HepG2 (cell line): Measurements from ENCODE around the gene AADACL4. TPM values are rescaled to one million over a fixed set of nuclear protein-coding genes. Genes with fewer than 3 reads are reported as not detected.

Experiments
- FIP1L1 ChIP-seq: fragments of 200-400 bp; formaldehyde crosslinking; IDR thresholded peaks from 2 replicates; pipeline ENCODE4 v1.6.1; 2018; ENCODE audit warnings: low read depth, mild to moderate bottlenecking, low read length, moderate library complexity, borderline replicate concordance; ENCODE audit not compliant: insufficient read depth
- FOSL2 ChIP-seq: sonication (generic); formaldehyde crosslinking; IDR thresholded peaks from 2 replicates; pipeline ENCODE4 v1.4.0; 2020; ENCODE audit warnings: missing genetic modification reagents
- GLI4 ChIP-seq: sonication (generic); formaldehyde crosslinking; IDR thresholded peaks from 2 replicates; pipeline ENCODE4 v1.5.1; 2020; ENCODE audit warnings: missing genetic modification reagents, mild to moderate bottlenecking, moderate library complexity, borderline replicate concordance
- HOXA5 ChIP-seq: sonication (generic); formaldehyde crosslinking; IDR thresholded peaks from 2 replicates; pipeline ENCODE4 v1.4.0; 2020; ENCODE audit warnings: missing genetic modification reagents
- HOXD1 ChIP-seq: sonication (generic); formaldehyde crosslinking; IDR thresholded peaks from 2 replicates; pipeline ENCODE4 v1.5.0; 2020; ENCODE audit warnings: missing genetic modification reagents
- JDP2 ChIP-seq: sonication (generic); formaldehyde crosslinking; IDR thresholded peaks from 2 replicates; pipeline ENCODE4 v1.8.1; 2022; ENCODE audit warnings: missing genetic modification reagents, borderline replicate concordance
- MAZ ChIP-seq, 2 experiments: sonication (generic) in 1 of 2; formaldehyde crosslinking in 1 of 2; IDR thresholded peaks; 2 replicates each; pipeline versions ENCODE4 v1.5.0 to v1.6.1; 2012 to 2020; ENCODE audit warnings: low read depth in 2 of 2, mild to moderate bottlenecking in 2 of 2, borderline replicate concordance in 1 of 2, improper control_type of control experiment in 1 of 2, low read length in 1 of 2, missing genetic modification reagents in 1 of 2, moderate library complexity in 1 of 2
- RCOR2 ChIP-seq: IDR thresholded peaks from 2 replicates; pipeline ENCODE4 v1.6.1; 2016; ENCODE audit warnings: missing biosample characterization, missing genetic modification reagents
- RNF2 ChIP-seq: fragments of 450-650 bp; conservative IDR thresholded peaks from 2 replicates; pipeline ENCODE4 v1.6.1; 2016; ENCODE audit warnings: low read depth
- RXRA ChIP-seq: sonication (generic); formaldehyde crosslinking; IDR thresholded peaks from 2 replicates; pipeline ENCODE4 v1.5.1; 2020; ENCODE audit warnings: missing genetic modification reagents
- SALL1 ChIP-seq: sonication (generic); formaldehyde crosslinking; IDR thresholded peaks from 2 replicates; pipeline ENCODE4 v1.8.0; 2022; ENCODE audit warnings: mild to moderate bottlenecking, missing genetic modification reagents
- SCMH1 ChIP-seq: sonication (generic); formaldehyde crosslinking; IDR thresholded peaks from 2 replicates; pipeline ENCODE4 v1.9.0; 2021; ENCODE audit warnings: missing genetic modification reagents, mild to moderate bottlenecking, borderline replicate concordance
- SIX1 ChIP-seq: sonication (generic); formaldehyde crosslinking; IDR thresholded peaks from 2 replicates; pipeline ENCODE4 v1.4.0; 2020; ENCODE audit warnings: missing genetic modification reagents, borderline replicate concordance
- U2AF2 ChIP-seq: fragments of 200-400 bp; formaldehyde crosslinking; IDR thresholded peaks from 2 replicates; pipeline ENCODE4 v1.6.1; 2017; ENCODE audit warnings: low read depth, mild to moderate bottlenecking, low read length
- ZNF143 ChIP-seq: sonication (generic); formaldehyde crosslinking; IDR thresholded peaks from 2 replicates; pipeline ENCODE4 v1.4.0; 2020; ENCODE audit warnings: missing genetic modification reagents
- ZNF24 ChIP-seq: fragments of 450-650 bp; IDR thresholded peaks from 2 replicates; pipeline ENCODE4 v1.6.1; 2017; ENCODE audit warnings: antibody characterized with exemption, mild to moderate bottlenecking
- ZNF44 ChIP-seq: sonication (generic); formaldehyde crosslinking; IDR thresholded peaks from 2 replicates; pipeline ENCODE4 v1.5.1; 2020; ENCODE audit warnings: mild to moderate bottlenecking, missing genetic modification reagents
- ZNF75D ChIP-seq: sonication (generic); formaldehyde crosslinking; IDR thresholded peaks from 2 replicates; pipeline ENCODE4 v1.8.1; 2023; ENCODE audit warnings: missing genetic modification reagents, mild to moderate bottlenecking, borderline replicate concordance
- ZNF766 ChIP-seq: sonication (generic); formaldehyde crosslinking; IDR thresholded peaks from 2 replicates; pipeline ENCODE4 v1.5.0; 2020; ENCODE audit warnings: missing genetic modification reagents, borderline replicate concordance
- ZNF790 ChIP-seq: sonication (generic); formaldehyde crosslinking; IDR thresholded peaks from 2 replicates; pipeline ENCODE4 v1.8.0; 2022; ENCODE audit warnings: missing genetic modification reagents, mild to moderate bottlenecking, borderline replicate concordance
- ZSCAN29 ChIP-seq: sonication (generic); formaldehyde crosslinking; conservative IDR thresholded peaks from 2 replicates; pipeline ENCODE4 v1.4.0; 2020; ENCODE audit warnings: mild to moderate bottlenecking, missing genetic modification reagents
- ZSCAN9 ChIP-seq: IDR thresholded peaks from 2 replicates; pipeline ENCODE4 v1.6.1; 2016; ENCODE audit warnings: borderline replicate concordance
- polyA plus RNA-seq, 8 experiments: library from polyadenylated mRNA; depleted of rRNA in 3 of 8; stranded (reverse) in 7 of 8; unstranded in 1 of 8; fragments of >200 nt; fragmentation: Illumina TruSeq in 4 of 8; extraction: Trizol in 4 of 8; gene quantifications; 2 replicates each; pipeline versions ENCODE4 v1.2.1 to v1.2.3, GENCODE V29; 2011 to 2016; ENCODE audit warnings: low read depth in 4 of 8, missing spikeins in 1 of 8, mixed read lengths in 1 of 8; ENCODE audit not compliant: insufficient read depth in 1 of 8
- total RNA-seq, 5 experiments: library from RNA; depleted of rRNA; stranded (reverse); fragments of >200 nt; fragmentation: Illumina TruSeq; extraction: Trizol; gene quantifications; 2 replicates each; pipeline ENCODE4 v1.2.3, GENCODE V29; 2016; ENCODE audit warnings: low read depth in 1 of 5
- TF ChIP-seq, protein P1 (sequence below): fragments of 450-650 bp; IDR thresholded peaks from 2 replicates; pipeline ENCODE4 v1.6.1; 2017; ENCODE audit warnings: mild to moderate bottlenecking
- TF ChIP-seq, protein P2 (sequence below): sonication (generic); formaldehyde crosslinking; IDR thresholded peaks from 2 replicates; pipeline ENCODE4 v1.5.1; 2020; ENCODE audit warnings: missing genetic modification reagents, mild to moderate bottlenecking, borderline replicate concordance

The AADACL4 gene
- total and polyA plus RNA-seq, 2 of the 13 experiments (the other 11 are each of a cell fraction or from before 2014, with no cell fraction given) = not detected

DNA sequence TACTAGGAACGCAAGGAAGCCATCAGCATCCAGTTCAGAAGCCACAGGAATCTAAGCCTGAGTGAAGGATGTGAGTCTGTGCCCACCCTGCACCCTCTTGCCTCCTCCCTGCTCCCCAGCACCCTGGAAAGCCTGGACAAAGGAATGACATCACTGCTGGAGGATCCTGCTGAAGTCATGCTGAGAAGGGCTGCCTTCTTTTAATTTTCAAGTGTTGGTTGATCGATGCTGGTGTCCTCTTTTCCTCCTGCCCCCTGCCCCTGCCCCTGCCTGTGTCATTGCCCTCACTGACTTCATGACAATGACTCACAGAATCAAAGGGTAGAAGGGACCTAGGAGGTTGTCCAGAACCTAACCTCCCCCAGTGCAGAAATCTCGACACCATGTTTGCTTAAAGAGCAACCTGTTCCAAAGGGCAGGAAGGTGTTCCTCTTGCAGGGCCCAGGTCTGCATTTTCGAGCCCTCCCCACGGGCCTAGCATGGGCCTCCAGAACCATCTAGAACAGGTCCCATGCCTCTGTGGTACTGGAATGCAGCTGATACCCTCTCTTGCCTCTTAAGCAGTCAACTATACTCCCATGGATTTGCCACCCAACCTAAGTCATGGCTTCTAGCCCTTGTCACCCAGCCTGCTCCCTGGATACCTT, 35.5 kb upstream of the AADACL4 start (continued):
- TF ChIP-seq RXRA (CRISPR knock-in tag) = peak; percentile 66; the same call in 1 of the 2 replicates
- no peak for TF ChIP-seq FIP1L1
- no peak for TF ChIP-seq ZNF766
- no peak for TF ChIP-seq ZNF44
- TF ChIP-seq ZSCAN9 (CRISPR knock-in tag) = no peak
- TF ChIP-seq, protein P1, sequence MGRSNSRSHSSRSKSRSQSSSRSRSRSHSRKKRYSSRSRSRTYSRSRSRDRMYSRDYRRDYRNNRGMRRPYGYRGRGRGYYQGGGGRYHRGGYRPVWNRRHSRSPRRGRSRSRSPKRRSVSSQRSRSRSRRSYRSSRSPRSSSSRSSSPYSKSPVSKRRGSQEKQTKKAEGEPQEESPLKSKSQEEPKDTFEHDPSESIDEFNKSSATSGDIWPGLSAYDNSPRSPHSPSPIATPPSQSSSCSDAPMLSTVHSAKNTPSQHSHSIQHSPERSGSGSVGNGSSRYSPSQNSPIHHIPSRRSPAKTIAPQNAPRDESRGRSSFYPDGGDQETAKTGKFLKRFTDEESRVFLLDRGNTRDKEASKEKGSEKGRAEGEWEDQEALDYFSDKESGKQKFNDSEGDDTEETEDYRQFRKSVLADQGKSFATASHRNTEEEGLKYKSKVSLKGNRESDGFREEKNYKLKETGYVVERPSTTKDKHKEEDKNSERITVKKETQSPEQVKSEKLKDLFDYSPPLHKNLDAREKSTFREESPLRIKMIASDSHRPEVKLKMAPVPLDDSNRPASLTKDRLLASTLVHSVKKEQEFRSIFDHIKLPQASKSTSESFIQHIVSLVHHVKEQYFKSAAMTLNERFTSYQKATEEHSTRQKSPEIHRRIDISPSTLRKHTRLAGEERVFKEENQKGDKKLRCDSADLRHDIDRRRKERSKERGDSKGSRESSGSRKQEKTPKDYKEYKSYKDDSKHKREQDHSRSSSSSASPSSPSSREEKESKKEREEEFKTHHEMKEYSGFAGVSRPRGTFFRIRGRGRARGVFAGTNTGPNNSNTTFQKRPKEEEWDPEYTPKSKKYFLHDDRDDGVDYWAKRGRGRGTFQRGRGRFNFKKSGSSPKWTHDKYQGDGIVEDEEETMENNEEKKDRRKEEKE = no peak
- TF ChIP-seq GLI4 (CRISPR knock-in tag) = no peak
- peak; percentile 43; the same call in 1 of the 2 replicates for TF ChIP-seq RCOR2 (CRISPR knock-in tag)
- peak; percentile 73 for TF ChIP-seq SALL1 (CRISPR knock-in tag)
- peak; percentile 92 for TF ChIP-seq FOSL2 (CRISPR knock-in tag)
- TF ChIP-seq, protein P2, sequence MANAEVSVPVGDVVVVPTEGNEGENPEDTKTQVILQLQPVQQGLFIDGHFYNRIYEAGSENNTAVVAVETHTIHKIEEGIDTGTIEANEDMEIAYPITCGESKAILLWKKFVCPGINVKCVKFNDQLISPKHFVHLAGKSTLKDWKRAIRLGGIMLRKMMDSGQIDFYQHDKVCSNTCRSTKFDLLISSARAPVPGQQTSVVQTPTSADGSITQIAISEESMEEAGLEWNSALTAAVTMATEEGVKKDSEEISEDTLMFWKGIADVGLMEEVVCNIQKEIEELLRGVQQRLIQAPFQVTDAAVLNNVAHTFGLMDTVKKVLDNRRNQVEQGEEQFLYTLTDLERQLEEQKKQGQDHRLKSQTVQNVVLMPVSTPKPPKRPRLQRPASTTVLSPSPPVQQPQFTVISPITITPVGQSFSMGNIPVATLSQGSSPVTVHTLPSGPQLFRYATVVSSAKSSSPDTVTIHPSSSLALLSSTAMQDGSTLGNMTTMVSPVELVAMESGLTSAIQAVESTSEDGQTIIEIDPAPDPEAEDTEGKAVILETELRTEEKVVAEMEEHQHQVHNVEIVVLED (CRISPR knock-in tag) = no peak; the same call in 1 of the 2 replicates
- no peak for TF ChIP-seq JDP2 (CRISPR knock-in tag)
- TF ChIP-seq ZNF790 (CRISPR knock-in tag) = no peak
- 0 out of 2 replicates have a peak, but pooled peaks have one; percentile 19 for TF ChIP-seq MAZ (IDR thresholded peaks at IDR 0.05; ENCODE audit: borderline replicate concordance, low read depth, low read length)
- no peak; the same call in 1 of the 2 replicates for TF ChIP-seq MAZ (CRISPR knock-in tag; IDR thresholded peaks at IDR 0.05; ENCODE audit: low read depth)
- no peak for TF ChIP-seq SCMH1 (CRISPR knock-in tag)
- TF ChIP-seq HOXA5 (CRISPR knock-in tag) = no peak
- no peak for TF ChIP-seq ZNF75D (CRISPR knock-in tag)
- TF ChIP-seq U2AF2 = no peak
- no peak for TF ChIP-seq ZSCAN29 (CRISPR knock-in tag)
- no peak for TF ChIP-seq ZNF24
- no peak for TF ChIP-seq ZNF143
- no peak for TF ChIP-seq SIX1
- no peak for TF ChIP-seq HOXD1 (CRISPR knock-in tag)
- TF ChIP-seq RNF2 = no peak
